Liver (tissue), 9 donors: ENCODE results near the gene ARID4B. TPM values are rescaled to one million over a fixed set of nuclear protein-coding genes. Genes with fewer than 3 reads are reported as not detected.

Source experiments
- DNase-seq: peaks from one replicate; pipeline ENCODE4 v3.0.0-alpha.2; 2017; ENCODE audit warnings: low spot score
- H3K27ac ChIP-seq, 2 donors: one replicate each; pipeline ENCODE4 v1.7.0; 2013; ENCODE audit warnings: inconsistent platforms in 2 of 2, low read length in 2 of 2, control low read depth in 1 of 2, low read depth in 1 of 2, mild to moderate bottlenecking in 1 of 2
- H3K27me3 ChIP-seq, 4 donors: one replicate each; pipeline versions ENCODE4 v1.6.1 to v1.7.0; 2013; ENCODE audit warnings: low read length in 3 of 4, inconsistent platforms in 1 of 4, mild to moderate bottlenecking in 1 of 4, moderate library complexity in 1 of 4; ENCODE audit not compliant: control insufficient read depth in 4 of 4, insufficient read depth in 4 of 4
- H3K36me3 ChIP-seq, 4 donors: one replicate each; pipeline versions ENCODE4 v1.6.1 to v1.7.0; 2013; ENCODE audit warnings: low read length in 3 of 4, mild to moderate bottlenecking in 3 of 4, low read depth in 1 of 4, moderate library complexity in 1 of 4; ENCODE audit not compliant: control insufficient read depth in 4 of 4, insufficient read depth in 3 of 4
- H3K4me1 ChIP-seq, 4 donors: one replicate each; pipeline versions ENCODE4 v1.6.1 to v1.7.0; 2013; ENCODE audit warnings: low read length in 3 of 4, mild to moderate bottlenecking in 3 of 4, moderate library complexity in 1 of 4; ENCODE audit not compliant: control insufficient read depth in 4 of 4, insufficient read depth in 4 of 4
- H3K4me3 ChIP-seq, 3 donors: one replicate each; pipeline versions ENCODE4 v1.6.1 to v1.7.0; 2013; ENCODE audit warnings: low read length in 3 of 3, control low read depth in 1 of 3, low read depth in 1 of 3, mild to moderate bottlenecking in 1 of 3
- H3K9ac ChIP-seq, 2 donors: one replicate each; pipeline ENCODE4 v1.7.0; 2013; ENCODE audit warnings: low read length in 2 of 2, mild to moderate bottlenecking in 2 of 2, moderate library complexity in 2 of 2, control low read depth in 1 of 2, low read depth in 1 of 2
- H3K9me3 ChIP-seq, 4 donors: one replicate each; pipeline versions ENCODE4 v1.6.1 to v1.7.0; 2013; ENCODE audit warnings: low read length in 3 of 4; ENCODE audit not compliant: control insufficient read depth in 4 of 4
- ATF3 ChIP-seq: IDR thresholded peaks from 2 replicates; pipeline ENCODE4 v1.6.1; 2016; ENCODE audit warnings: antibody characterized with exemption
- CTCF ChIP-seq: fragments of 150-350 bp; IDR thresholded peaks from 2 replicates; pipeline ENCODE4 v1.5.1; 2017; ENCODE audit warnings: improper control_type of control experiment, low read depth, low read length; ENCODE audit not compliant: missing input control
- EGR1 ChIP-seq, 2 donors: IDR thresholded peaks; 2 replicates each; pipeline ENCODE4 v1.6.1; 2016 to 2018; ENCODE audit warnings: antibody characterized with exemption in 2 of 2, low read depth in 2 of 2
- FOXA1 ChIP-seq: IDR thresholded peaks from 2 replicates; pipeline ENCODE4 v1.6.1; 2016; ENCODE audit warnings: antibody characterized with exemption
- FOXA2 ChIP-seq: IDR thresholded peaks from 2 replicates; pipeline ENCODE4 v1.6.1; 2016; ENCODE audit warnings: antibody characterized with exemption
- GABPA ChIP-seq, 2 donors: IDR thresholded peaks in 1 of 2; conservative IDR thresholded peaks in 1 of 2; 2 replicates each; pipeline ENCODE4 v1.6.1; 2016; ENCODE audit warnings: antibody characterized with exemption in 2 of 2, mild to moderate bottlenecking in 1 of 2, moderate library complexity in 1 of 2
- HNF4A ChIP-seq, 2 donors: conservative IDR thresholded peaks; 2 replicates each; pipeline ENCODE4 v1.6.1; 2016; ENCODE audit warnings: antibody characterized with exemption in 2 of 2, mild to moderate bottlenecking in 2 of 2
- HNF4G ChIP-seq: IDR thresholded peaks from 2 replicates; pipeline ENCODE4 v1.6.1; 2016; ENCODE audit warnings: antibody characterized with exemption
- JUND ChIP-seq, 2 donors: IDR thresholded peaks; 2 replicates each; pipeline ENCODE4 v1.6.1; 2016; ENCODE audit warnings: antibody characterized with exemption in 2 of 2
- MAX ChIP-seq: IDR thresholded peaks from 2 replicates; pipeline ENCODE4 v1.6.1; 2016; ENCODE audit warnings: antibody characterized with exemption
- NR2F2 ChIP-seq: IDR thresholded peaks from 2 replicates; pipeline ENCODE4 v1.6.1; 2016; ENCODE audit warnings: antibody characterized with exemption
- RAD21 ChIP-seq, 2 donors: IDR thresholded peaks; 2 replicates each; pipeline ENCODE4 v1.6.1; 2016; ENCODE audit warnings: antibody characterized with exemption in 2 of 2, mild to moderate bottlenecking in 2 of 2
- REST ChIP-seq: IDR thresholded peaks from 2 replicates; pipeline ENCODE4 v1.6.1; 2016; ENCODE audit warnings: antibody characterized with exemption, mild to moderate bottlenecking
- RXRA ChIP-seq, 2 donors: IDR thresholded peaks; 2 replicates each; pipeline ENCODE4 v1.6.1; 2017 to 2018; ENCODE audit warnings: antibody characterized with exemption in 2 of 2, mild to moderate bottlenecking in 1 of 2
- SP1 ChIP-seq: IDR thresholded peaks from 2 replicates; pipeline ENCODE4 v1.6.1; 2018; ENCODE audit warnings: antibody characterized with exemption, mild to moderate bottlenecking
- TAF1 ChIP-seq: conservative IDR thresholded peaks from 2 replicates; pipeline ENCODE4 v1.6.1; 2016; ENCODE audit warnings: antibody characterized with exemption, mild to moderate bottlenecking
- YY1 ChIP-seq: IDR thresholded peaks from 2 replicates; pipeline ENCODE4 v1.6.1; 2016; ENCODE audit warnings: antibody characterized with exemption, mild to moderate bottlenecking
- ZBTB33 ChIP-seq: IDR thresholded peaks from 2 replicates; pipeline ENCODE4 v1.6.1; 2016; ENCODE audit warnings: antibody characterized with exemption
- WGBS: extraction: QIAGEN DNeasy Blood & Tissue Kit; methylation state at CpG from one replicate; pipeline ENCODE4 v1.1.7; 2013; 5-methylcytosine and 5-hydroxymethylcytosine counted together
- polyA plus RNA-seq, 2 donors: library from polyadenylated mRNA; stranded (reverse) in 1 of 2; unstranded in 1 of 2; fragments of 200-250 nt in 1 of 2; fragments of >200 nt in 1 of 2; fragmentation: Nextera tagmentation in 1 of 2; extraction: Ambion mirVana in 1 of 2; gene quantifications; one replicate each; pipeline versions ENCODE4 v1.2.1 to v1.2.3, GENCODE V29; 2013 to 2015
- total RNA-seq, 2 donors: library from RNA; depleted of rRNA; stranded (reverse); fragments of >200 nt; gene quantifications; one replicate each; pipeline ENCODE4 v1.2.3, GENCODE V29; 2014
- donor health status: healthy.
- donor health status: healthy.
- donor health status: healthy.
- donor health status: healthy.
- donor health status: healthy.

Gene ARID4B
- total and polyA plus RNA-seq, 4 donors, result 4.2 to 27.3 (median 21.3) TPM

GRCh38 chr1:235199441-235199840, 128.5 kb downstream of the ARID4B start:
- WGBS, result 53% methylated on average over 6 of the region's 6 CpGs
- no peak for TF ChIP-seq FOXA1
- peak; percentile 34 for TF ChIP-seq CTCF
- TF ChIP-seq ATF3, result no peak
- TF ChIP-seq RAD21 (IDR thresholded peaks at IDR 0.05), result peak; percentile 58 to 70
- DNase-seq, result no peak
- H3K4me1 ChIP-seq, result no peaks in the 10 kb centered on the region
- no peaks in the 10 kb centered on the region for H3K27me3 ChIP-seq
- no peak overlapping the region for H3K4me3 ChIP-seq
- no peaks in the 10 kb centered on the region for H3K9me3 ChIP-seq
- H3K36me3 ChIP-seq, result peaks cover 0 to 14% (median 4%) of the 10 kb centered on the region in 4 donors
- no peak overlapping the region for H3K9ac ChIP-seq
- no peak overlapping the region for H3K27ac ChIP-seq

- DNase-seq, result no peak
- Histone ChIP-seq H3K27me3 (no peaks in the 10 kb centered on the region), H3K4me3 (no peak overlapping the region), H3K27ac (no peak overlapping the region), H3K4me1 (no peaks in the 10 kb centered on the region), H3K9ac (no peak overlapping the region), H3K9me3 (no peaks in the 10 kb centered on the region), H3K36me3 (peaks cover 2 to 18% (median 14%) of the 10 kb centered on the region in 4 donors)
- TF ChIP-seq SP1 (no peak), HNF4G (no peak), CTCF (no peak), RAD21 (IDR thresholded peaks at IDR 0.05) (no peak), TAF1 (no peak), JUND (IDR thresholded peaks at IDR 0.05) (no peak), ZBTB33 (no peak), EGR1 (IDR thresholded peaks at IDR 0.05; ENCODE audit: low read depth in 2 of 2) (no peak), ATF3 (no peak), NR2F2 (no peak), FOXA2 (no peak), YY1 (no peak), RXRA (IDR thresholded peaks at IDR 0.05) (no peak), HNF4A (conservative IDR thresholded peaks at IDR 0.05) (no peak), REST (no peak), MAX (no peak), GABPA (IDR thresholded peaks at IDR 0.05 in 1 of 2, conservative IDR thresholded peaks at IDR 0.05 in 1 of 2) (no peak), FOXA1 (no peak)
Measured at GRCh38 chr1:235190431-235190830, 137.5 kb downstream of the ARID4B start.
